Uterus (tissue), 2 donors: ENCODE measurements around the gene CEACAM18.

ENCODE experiments used
- POLR2A ChIP-seq, 2 donors: fragments of 450-650 bp; IDR thresholded peaks; one replicate each; pipeline ENCODE4 v1.6.1; 2016; ENCODE audit warnings: antibody characterized with exemption in 2 of 2, mild to moderate bottlenecking in 1 of 2, moderate library complexity in 1 of 2
- TF ChIP-seq, protein P1 (sequence below), 4 experiments: fragments of 200-600 bp in 2 of 4; fragments of 450-650 bp in 2 of 4; sonication (generic) in 2 of 4; IDR thresholded peaks; one replicate each; pipeline ENCODE4 v1.5.1; 2016 to 2019; ENCODE audit warnings: antibody characterized with exemption in 4 of 4, mild to moderate bottlenecking in 2 of 4, moderate library complexity in 1 of 4

DNA sequence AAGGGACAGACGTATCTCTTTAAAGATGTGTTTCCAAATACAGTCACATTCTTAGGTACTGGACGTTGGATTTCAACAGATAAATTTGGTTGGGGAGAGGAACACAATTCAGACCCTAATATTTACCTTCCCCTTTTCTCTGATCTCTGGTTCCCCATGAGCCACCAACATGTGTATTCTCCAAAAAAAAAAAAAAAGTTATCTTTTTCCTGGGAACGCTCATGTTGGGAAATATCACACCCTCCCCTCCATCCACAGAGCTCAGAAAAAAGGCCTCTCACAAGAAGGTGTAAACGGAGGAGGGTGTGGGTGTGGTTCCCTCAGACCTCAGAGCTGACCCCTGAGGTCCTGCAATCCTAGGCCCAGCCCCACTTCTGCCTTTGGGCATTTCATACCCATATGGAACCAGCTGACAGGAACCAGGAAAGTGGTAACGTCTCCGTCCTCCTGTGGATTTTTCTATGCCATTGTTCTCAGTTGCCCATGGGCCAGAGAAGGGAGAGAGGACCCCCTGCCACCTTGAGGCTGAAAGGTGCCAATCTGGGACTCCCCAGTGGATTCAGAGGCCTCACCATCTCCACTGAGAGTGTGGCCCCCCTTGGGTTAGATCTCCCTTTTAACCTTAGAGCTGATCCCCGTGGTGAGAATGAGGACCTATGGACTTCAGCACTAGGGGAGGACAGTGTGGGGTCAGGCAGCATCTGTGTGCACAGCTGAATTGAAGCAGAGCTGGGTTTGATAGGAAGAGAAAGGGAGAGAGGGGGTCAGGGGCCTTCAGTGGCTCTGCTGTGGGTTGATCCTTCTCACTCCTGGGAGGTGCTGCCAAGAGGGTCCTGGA lies 31.7 kb downstream of the CEACAM18 start:
- no peak for TF ChIP-seq POLR2A (IDR thresholded peaks at IDR 0.05)
- TF ChIP-seq, protein P1, sequence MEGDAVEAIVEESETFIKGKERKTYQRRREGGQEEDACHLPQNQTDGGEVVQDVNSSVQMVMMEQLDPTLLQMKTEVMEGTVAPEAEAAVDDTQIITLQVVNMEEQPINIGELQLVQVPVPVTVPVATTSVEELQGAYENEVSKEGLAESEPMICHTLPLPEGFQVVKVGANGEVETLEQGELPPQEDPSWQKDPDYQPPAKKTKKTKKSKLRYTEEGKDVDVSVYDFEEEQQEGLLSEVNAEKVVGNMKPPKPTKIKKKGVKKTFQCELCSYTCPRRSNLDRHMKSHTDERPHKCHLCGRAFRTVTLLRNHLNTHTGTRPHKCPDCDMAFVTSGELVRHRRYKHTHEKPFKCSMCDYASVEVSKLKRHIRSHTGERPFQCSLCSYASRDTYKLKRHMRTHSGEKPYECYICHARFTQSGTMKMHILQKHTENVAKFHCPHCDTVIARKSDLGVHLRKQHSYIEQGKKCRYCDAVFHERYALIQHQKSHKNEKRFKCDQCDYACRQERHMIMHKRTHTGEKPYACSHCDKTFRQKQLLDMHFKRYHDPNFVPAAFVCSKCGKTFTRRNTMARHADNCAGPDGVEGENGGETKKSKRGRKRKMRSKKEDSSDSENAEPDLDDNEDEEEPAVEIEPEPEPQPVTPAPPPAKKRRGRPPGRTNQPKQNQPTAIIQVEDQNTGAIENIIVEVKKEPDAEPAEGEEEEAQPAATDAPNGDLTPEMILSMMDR (IDR thresholded peaks at IDR 0.05), result no peak
